Brain pericyte (primary cell): ENCODE measurements around the gene FA2H.

Source experiments
- DNase-seq: peaks from one replicate; pipeline ENCODE4 v3.0.0-alpha.2; 2012; ENCODE audit warnings: low read depth, low spot score

Gene FA2H

DNA sequence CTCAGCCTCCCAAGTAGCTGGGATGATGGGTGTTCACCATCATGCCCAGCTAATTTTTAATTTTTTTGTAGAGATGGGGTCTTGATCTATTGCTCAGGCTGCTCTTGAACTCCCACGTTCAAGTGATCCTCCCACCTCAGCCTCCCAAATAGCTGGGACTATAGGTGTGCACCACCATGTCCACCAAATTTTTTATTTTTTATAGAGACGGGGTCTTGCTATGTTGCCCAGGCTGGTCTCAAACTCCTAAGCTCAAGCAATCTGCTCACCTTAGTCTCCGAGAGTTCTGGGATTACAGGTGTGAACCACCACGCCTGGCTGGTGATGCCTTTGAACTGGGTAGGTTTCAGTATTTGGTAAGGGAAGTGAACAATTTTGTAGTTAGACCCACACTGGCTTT is 30.1 kb downstream of the FA2H start:
- DNase-seq: no peak

DNA sequence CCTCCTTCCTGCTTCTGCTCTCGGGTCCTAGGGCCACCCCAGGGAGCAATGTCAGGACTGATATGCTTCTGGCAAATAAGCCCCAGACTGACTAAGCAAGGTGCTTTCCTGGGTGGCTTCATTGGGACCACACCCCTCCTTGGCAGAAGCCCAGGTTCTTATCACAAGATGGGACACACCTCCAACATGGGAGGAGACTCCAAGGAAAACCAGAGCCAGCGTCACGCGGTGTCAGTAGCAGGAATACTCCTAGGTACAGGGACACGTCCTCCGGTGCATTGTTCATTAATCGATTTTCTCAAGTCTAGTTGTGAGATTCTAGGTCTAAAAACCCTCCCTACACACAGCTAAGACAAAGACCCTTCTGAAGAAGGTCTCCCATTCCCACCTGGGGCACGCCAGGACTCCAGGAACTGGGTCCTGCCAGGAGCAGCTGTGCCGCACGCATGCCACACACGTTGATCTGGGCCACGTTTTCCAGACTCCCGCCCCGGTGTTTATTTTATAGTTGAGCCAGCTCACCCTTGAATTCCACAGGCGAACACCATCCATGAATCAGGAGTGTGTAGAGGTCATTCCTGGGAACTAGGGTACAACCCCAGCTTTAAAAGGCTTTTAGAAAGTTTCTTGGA is 30.8 kb downstream of the FA2H start:
- DNase-seq: no peak

DNA sequence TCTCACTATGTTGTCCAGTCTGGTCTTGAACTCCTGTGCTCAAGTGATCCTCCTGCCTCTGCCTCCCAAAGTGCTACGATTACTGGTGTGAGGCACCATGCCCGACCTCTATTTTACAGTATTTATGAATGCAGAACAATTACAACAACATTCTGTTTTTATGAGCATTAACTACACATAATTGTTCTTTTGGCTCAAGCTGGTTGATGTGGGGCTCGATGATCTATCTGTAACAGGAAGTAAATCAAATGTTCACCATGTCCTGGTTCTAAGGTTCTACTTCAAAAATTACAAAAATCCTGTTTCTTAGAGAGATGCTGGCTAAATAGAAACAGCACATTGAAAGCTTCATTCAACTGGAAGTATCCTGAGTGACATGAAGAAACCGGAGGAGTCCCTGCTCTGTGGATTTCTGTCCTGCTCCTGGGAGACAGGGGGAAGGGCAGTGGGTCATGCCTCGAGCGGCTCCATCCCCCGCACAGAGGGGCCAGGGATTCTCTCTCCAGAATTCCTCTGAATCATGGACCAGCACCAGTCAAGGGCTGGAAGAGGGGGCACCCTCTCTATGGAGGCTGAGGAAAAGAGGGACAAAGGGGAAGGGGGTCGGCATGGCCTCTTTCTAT is 31.5 kb downstream of the FA2H start:
- no peak for DNase-seq

DNA sequence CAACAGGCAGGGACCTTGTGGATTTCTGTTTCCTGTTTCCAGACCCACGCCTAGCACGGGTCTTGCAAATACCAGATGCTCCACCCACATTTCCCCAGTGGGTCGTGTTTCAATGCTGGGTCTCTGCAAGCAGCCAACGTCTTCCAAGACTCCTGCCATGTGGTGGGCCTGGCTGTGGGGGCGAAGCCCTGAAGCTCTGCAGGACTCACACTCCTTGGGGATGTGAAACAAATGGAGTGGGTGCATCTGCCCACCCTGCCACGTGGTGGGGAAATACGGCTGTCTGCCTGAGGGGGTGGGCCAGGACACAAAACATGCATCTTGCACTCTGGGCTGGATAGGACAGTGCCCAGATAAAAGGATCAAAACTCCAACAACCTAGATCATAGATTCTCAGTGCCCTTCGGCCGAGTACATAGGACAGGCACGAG is 32.6 kb downstream of the FA2H start:
- no peak for DNase-seq

DNA sequence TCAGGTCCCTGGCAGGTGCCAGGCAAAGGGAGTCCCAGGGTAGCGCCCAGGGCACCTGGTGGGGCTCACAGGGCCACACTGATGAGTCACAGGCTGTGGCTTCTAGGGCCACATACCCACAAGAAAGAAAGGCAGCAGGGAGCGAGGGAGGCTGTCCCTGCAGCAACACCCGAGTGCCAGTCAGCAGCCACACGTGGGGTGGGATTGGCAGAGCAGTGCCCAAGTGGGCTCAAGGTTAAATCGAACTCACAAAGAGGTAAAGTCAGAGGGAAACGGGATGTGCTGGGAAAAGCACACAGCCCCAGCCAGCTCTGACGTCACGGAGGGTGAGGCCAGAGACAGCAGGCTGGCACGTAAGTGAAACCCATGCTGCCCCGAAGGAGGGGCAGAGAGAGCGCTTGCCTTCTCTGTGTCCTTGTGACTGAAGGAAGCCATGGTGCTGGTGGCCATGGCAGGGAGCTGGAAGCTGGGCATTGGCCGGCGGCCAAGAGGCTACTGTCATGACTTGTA is 33.8 kb downstream of the FA2H start:
- DNase-seq: no peak

DNA sequence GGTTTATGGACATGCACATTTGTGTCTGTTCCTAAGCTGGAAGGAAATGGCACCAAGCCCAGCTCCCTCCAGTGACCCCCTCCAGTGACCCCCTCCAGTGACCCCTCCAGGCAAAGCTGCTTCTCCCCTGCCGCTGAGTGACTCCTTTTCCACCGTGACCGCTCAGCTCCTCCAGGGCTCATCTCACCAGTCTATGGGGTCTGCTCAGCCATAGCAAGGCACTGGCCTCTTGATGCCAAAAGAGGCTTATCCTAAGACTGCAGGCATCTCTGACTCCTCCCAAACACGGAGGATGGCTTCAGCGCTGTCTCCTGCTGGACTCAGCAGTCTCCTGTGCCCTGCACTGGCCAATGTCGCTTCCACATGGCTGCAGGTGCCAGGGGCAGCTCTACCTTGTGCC is 35.3 kb downstream of the FA2H start:
- no peak for DNase-seq

DNA sequence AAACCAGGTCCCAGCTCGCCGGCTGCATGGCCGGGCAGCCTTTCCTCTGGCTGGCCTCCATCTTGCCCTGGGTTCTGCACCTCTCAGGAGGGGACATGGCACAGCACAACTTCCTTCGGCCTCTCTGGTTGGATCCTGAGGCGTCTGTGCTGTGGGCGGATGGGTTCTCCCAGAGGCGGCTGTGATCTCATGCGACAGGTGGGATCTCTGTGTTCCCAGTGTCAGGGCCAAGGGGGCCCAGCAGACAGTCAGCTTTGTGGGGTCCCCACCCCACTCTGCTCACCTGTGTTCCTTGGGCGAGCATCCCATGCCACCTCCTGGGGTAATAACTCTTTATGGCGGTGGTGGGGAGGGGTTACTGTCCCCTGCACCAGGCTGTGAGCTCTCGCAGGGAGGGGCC is 35.8 kb downstream of the FA2H start:
- DNase-seq: no peak

DNA sequence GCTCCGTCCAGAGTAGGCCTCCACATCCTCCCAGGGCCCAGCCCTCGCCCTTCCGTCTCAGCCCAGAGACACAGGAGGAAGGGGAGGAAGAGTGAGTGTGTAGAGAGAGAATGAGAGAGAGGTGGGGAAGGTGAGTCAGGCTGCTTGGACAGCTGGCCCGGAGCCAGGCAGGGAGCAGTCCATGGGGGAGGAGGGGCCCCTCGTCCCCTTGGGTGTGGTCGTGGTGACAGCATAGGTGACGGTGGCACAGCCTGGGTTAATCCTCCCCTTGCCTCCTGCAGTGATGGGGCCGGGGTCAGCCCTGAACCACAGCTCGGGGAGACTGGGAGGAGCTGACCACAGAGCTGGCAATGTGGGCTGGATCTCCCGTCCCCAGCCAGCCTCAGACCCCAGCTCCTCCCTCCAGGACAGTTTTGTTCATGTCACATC is 36.5 kb downstream of the FA2H start:
- DNase-seq: no peak

DNA sequence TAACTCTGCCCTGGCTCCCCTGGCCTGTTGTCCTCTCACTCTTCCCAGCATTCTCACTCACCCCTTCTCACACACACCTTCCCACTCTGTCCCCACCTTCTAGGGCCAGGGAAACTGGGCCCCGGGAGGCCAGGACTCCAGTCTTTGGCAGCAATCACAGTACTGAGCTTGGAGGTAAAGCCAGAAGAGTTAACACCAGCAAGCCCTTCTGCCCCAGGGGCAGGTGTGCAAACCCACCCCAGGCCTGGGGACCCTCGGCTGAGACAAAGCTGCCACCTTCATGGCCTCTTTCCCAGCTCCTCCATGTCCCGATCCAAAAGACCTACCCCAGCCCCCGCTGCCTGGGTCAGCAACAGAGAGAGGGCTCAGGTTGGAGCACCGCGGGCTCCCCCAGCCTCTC is 37.1 kb downstream of the FA2H start:
- DNase-seq: no peak

DNA sequence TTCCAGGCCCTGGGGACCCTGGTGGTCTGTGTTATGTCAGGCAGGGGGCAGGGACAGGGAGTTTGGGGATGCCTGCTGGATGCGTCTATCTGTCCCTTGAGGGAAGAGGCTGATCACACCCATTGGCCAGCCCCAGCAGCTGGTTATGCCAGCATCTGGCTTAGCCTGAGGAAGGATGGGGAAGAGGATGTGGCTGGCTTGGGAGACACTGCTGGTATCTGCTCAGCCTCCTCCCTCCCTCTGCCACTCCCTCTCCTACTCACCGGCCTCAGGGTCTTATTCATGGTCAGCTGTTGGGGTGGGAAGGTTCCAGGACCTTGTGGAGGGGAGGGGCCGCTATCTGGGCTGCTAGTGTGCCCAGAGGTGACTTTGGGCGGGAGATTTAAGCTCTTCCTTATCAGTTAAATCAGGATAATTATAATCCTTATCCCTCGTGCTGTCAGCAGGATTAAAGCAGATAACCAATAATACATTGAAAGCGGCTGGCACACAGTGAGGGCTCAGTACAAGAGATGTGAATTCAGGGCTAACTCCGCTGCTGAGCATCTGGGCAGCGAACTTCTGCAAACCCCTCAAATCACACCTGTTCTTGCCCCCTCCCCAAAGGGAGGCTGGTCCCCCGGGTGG is 38.0 kb downstream of the FA2H start:
- no peak for DNase-seq

DNA sequence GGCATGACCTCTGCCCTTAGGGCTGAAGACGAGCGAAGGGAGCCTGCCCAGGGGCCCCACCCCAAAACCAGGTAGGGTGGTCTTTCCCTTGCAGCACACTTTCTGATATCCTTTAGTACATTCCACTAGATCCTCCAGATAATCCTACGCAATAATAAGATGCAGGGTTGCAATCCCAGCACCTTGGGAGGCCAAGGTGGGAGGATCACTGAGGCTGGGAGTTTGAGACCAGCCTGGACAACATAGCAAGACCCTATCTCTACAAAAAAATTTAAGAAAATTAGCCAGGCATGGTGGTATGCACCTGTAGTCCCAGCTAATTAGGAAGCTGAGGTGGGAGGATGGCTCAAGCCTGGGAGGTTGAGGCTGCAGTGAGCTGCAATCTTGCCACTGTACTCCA is 39.1 kb downstream of the FA2H start:
- no peak for DNase-seq

DNA sequence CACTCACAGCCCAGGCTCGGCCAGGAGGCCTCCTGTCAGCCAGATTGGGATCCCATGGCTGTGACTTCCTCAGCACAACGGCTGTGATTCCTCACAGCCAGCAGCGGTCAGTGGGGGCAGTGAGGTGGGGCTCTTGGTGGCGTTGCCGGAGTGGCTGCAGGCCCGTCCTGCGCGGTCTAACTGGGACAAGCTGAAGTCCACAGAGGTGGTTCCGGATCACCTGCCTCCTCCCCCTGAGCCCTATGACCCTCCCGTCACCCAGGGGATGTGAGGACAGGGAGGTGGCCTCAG is 39.5 kb downstream of the FA2H start:
- DNase-seq: no peak

DNA sequence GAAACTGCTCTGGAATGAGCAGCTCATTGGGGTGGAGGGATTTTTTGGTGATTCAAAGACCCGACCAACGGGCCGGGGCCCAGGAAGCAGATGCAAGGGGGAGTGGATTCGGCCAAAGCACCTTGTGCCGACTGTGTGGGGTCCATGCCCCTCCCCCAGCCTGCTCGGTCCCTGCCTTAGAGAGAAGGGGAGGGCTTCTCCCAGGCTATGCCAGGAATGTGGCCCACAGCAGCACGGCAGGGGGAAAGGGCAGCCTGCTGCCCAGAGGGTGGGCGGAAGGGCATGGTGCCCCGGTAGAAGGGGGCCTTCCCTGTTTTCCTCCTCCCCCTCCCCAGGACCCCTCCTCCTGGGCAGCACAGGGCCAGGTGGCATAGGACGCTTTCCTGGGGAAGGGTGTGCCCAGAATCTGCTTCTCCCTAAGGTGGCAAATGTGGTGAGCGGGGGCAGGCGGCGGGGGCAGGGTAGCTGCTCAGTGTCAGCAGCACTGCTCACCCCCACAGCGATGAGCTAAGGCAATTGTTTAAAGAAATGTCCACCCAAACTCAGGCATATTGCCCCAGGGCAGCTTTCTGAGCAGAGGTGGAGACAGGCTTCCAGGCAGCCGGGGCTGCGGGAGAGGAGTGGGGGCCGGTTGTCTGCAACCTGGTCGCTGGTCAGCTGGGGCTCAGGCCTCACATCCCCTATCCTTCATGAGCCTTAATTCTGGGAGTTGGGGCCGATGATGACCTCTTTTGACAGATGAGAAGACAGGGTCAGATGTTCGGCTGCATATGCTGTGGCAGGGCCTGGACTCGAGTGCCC is 40.1 kb downstream of the FA2H start:
- no peak for DNase-seq

DNA sequence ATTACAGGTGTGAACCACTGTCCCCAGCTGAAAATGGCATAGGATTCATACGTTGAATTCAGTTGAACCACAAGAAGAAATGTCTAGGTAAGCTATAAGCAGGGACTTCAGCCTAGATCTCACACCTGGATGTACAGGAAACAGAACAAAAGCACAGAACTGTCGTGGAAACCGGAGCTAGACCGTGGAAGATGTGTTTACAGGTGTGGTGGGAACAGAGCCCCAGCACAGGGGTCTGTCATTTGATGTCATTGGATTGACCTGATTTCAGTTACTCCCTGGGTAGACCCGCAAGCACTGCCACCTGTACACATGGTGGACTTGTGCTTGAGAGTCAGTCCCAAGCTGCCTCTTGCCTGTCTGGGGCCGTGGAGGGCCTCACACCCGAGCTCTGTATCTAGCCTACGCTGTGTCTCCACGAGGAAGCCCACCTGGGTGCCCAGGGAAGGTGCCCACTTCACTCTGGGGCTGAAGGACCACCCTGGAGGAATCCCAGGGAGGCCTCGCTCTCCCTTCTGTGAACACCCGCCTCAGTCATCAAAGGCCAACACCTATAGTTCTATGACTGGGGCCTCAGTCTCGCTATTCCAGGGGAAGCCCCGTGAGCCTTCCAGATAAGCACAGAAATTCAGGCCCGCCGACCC is 41.8 kb downstream of the FA2H start:
- DNase-seq: no peak

DNA sequence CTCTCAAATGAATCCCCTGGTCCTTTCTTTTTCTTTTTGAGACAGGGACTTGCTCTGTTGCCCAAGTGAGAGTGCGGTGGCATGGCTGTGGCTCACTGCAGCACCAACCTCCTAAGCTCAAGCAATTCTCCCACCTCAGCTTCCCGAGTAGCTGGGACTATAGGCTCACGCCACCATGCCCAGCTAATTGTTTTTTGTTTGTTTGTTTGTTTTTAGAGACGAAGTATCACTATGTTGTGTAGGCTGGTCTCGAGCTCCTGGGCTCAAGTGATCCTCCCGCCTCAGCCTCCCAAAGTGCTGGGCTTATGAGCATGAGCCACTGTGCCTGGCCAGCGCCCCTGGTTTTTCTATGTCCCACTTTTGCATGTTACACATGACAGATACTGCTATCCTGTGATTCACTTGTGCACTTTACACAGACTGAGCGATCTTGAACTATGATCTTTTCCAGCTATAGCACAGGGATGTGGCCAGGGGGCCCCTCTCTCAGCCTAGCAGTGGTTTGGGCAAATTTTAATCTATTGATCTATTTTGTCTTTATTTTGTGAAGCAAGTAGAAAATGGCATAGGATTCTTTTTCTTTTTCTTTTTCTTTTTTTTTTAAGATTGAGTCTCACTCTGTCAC is 42.7 kb downstream of the FA2H start:
- no peak for DNase-seq

DNA sequence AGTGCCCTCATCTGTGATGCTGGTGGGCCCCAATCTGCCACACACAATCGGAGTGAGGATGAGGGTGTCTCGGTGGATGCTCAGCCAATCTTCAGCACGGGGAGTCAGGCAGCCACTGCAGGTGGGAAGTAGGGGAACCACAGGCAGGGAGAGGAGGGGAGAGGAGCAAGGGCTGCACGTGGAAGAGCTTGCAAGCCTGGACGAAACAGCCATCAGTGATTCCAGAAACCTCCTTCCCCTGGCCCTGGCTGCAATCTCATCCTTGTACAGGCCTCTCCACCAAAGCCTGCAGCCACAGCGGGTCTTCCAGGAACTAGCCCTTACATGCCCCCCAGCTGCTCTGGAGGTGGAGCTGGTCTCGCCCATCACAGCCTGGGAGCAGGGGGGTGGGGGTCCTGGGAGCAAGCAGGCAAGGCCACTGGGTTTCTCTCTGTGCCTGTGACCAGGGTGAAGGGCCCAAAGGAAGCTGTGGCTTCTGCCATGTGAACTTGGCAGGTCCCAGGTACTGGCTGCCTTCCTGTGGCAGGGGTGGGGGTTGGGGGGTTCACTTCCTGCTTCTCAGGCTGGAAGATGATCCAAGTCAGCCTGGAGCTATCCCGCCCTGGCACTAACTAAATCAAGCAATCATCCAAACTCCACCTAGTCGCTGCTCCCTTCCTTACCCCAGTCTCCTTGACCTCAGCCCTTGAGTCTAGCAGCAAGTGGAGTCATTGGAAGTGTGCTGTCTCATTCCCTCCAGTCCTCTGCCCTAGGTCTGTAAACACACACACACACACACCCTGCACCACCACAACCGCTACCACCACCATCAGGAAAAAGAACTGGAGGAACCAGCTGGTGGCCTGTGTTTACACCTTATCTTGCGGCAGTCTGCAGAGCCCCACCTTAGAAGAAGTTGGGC is 44.6 kb downstream of the FA2H start:
- DNase-seq: no peak

DNA sequence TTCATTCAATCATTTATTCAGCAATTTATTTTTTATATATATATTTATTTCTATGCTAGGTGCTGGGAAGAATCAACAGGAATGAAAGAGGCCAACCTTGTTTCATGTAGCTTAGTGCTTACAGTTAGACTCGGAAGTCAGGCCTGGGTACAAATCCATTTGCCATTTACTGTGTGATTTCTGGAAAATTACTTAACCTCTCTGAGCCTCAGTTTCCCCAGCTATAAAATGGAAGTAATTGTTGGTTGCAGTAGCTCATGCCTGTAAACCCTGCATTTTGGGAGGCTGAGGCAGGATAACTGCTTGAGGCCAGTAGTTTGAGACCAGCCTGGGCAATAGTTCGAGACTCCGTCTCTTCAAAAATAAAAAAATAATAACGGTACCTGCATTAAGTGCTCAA is 46.7 kb downstream of the FA2H start:
- DNase-seq: no peak

DNA sequence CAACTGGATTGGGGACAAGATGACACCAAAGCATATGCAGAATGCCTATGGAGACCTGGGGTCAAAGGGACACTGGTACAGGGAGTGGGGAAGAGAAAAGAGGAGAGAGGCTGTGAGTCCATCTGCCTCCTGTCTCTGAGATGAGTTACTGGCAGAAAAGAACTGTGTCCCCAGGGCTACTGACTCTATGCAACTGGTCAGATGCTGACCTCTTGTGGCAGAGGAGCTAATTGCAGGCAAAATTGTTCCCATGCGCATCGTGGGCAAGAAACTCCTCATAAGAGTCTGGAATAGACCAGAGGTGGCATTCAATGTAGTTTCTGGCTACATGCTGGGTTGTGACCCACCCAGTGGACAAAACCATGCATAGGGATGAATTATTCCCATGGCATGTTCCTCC is 47.9 kb downstream of the FA2H start:
- DNase-seq: no peak

DNA sequence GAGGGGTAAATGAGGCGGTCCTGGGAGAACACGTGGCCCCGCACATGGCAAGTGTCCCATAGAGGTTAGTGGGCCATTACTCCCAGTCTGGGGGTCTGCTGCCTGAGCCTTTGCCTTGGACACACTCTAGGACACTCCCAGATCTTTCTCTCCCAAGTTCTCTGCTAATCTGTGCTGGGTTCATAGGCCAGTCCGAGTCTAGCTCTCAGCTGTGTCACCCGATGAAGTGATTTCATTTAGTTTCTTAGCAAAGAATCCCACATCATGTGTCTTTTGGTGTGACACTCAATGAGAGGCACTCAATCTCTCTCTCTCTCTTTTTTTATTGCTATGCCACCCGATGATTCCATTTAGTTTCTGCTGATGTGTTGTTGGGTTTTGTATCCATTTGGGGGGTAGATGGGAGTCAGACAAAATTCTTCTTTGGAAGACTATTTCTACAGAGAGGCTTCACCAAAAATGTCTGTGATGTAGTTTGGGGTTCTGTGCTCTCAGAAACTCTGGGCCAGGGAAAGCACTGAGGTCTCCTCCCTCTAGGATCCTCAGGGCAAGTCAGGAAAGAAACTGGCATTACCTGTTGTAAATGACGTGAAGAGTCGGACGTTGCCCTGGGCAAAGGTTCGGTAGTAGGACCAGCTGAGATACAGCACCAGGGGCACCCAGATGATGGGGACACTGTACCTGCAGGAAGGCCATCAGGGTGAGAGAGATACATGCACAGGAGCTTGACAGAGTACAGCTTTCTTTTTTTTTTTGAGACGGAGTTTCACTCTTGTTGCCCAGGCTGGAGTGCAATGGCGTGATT is 48.8 kb downstream of the FA2H start:
- DNase-seq: no peak
